ENCODE data around the gene TMEM256.

The TMEM256 gene

GRCh38 chr17:7429722-7430121 is 25.8 kb upstream of the TMEM256 start:
- DNase-seq (ENCODE audit: low spot score), result no peak

GRCh38 chr17:7428557-7428956 is 24.7 kb upstream of the TMEM256 start, which contains the start of gene SPEM3:
Gene SPEM3, plus strand, starts transcription at chr17:7428857. Its CDS starts 46 bp downstream, at chr17:7428903.
- DNase-seq (ENCODE audit: low spot score), result no peak

GRCh38 chr17:7427549-7427948 is 23.7 kb upstream of the TMEM256 start:
- no peak for DNase-seq (ENCODE audit: low spot score)

- DNase-seq (ENCODE audit: low spot score), result no peak
Measured at GRCh38 chr17:7426896-7427489, 23.1 kb upstream of the TMEM256 start.

- no peak for DNase-seq (ENCODE audit: low spot score)
Measured at GRCh38 chr17:7426203-7426863, 22.4 kb upstream of the TMEM256 start.

- DNase-seq (ENCODE audit: low spot score), result no peak
Measured at GRCh38 chr17:7425756-7426155, 21.9 kb upstream of the TMEM256 start.

GRCh38 chr17:7425316-7425715 is 21.4 kb upstream of the TMEM256 start, which contains the start of gene SPEM2:
Gene SPEM2, plus strand, starts transcription at chr17:7425616. Its CDS starts 73 bp downstream, at chr17:7425689.
- no peak for DNase-seq (ENCODE audit: low spot score)

- DNase-seq (ENCODE audit: low spot score), result no peak
Measured at GRCh38 chr17:7423679-7424078, 19.8 kb upstream of the TMEM256 start.

GRCh38 chr17:7421186-7421585 is 17.3 kb upstream of the TMEM256 start:
- DNase-seq (ENCODE audit: low spot score), result no peak

- DNase-seq (ENCODE audit: low spot score), result no peak
Measured at GRCh38 chr17:7419819-7420610, 16.1 kb upstream of the TMEM256 start, which contains the start of gene SPEM1. Gene SPEM1, plus strand, starts transcription at chr17:7420324. Its CDS starts 61 bp downstream, at chr17:7420385.

- DNase-seq (ENCODE audit: low spot score), result no peak
Measured at GRCh38 chr17:7418472-7419152, 14.7 kb upstream of the TMEM256 start.

- no peak for DNase-seq (ENCODE audit: low spot score)
Measured at GRCh38 chr17:7417056-7417655, 13.3 kb upstream of the TMEM256 start.

- DNase-seq (ENCODE audit: low spot score), result no peak
Measured at GRCh38 chr17:7416323-7416722, 12.4 kb upstream of the TMEM256 start.

GRCh38 chr17:7415784-7416183 is 11.9 kb upstream of the TMEM256 start:
- DNase-seq (ENCODE audit: low spot score), result no peak

- no peak for DNase-seq (ENCODE audit: low spot score)
Measured at GRCh38 chr17:7414837-7415236, 10.9 kb upstream of the TMEM256 start.

- no peak for DNase-seq (ENCODE audit: low spot score)
Measured at GRCh38 chr17:7413346-7413985, 9.6 kb upstream of the TMEM256 start.

GRCh38 chr17:7411427-7411750 is 7.5 kb upstream of the TMEM256 start:
- DNase-seq (ENCODE audit: low spot score), result no peak

- no peak for DNase-seq (ENCODE audit: low spot score)
Measured at GRCh38 chr17:7410634-7411426, 6.9 kb upstream of the TMEM256 start.

GRCh38 chr17:7409716-7410115 is 5.8 kb upstream of the TMEM256 start:
- no peak for DNase-seq (ENCODE audit: low spot score)

- no peak for DNase-seq (ENCODE audit: low spot score)
Measured at GRCh38 chr17:7408863-7409262, 5.0 kb upstream of the TMEM256 start.

- no peak for DNase-seq (ENCODE audit: low spot score)
Measured at GRCh38 chr17:7408252-7408727, 4.4 kb upstream of the TMEM256 start.

All from HuH-7.5 (cell line).